AG10803 (cell line): ENCODE results near the gene THOC6.

Experiments
- DNase-seq: peaks from one replicate; pipeline ENCODE4 v3.0.0; 2010; ENCODE audit warnings: low read depth
- H3K4me3 ChIP-seq: 2 replicates; pipeline ENCODE4 v1.5.1; 2011; ENCODE audit warnings: mild to moderate bottlenecking, low read length, control low read depth
- TF ChIP-seq, protein P1 (sequence below): conservative IDR thresholded peaks from 2 replicates; pipeline ENCODE4 v1.5.1; 2011; ENCODE audit warnings: mild to moderate bottlenecking, low read length, control low read depth, inconsistent platforms

Gene THOC6

DNA sequence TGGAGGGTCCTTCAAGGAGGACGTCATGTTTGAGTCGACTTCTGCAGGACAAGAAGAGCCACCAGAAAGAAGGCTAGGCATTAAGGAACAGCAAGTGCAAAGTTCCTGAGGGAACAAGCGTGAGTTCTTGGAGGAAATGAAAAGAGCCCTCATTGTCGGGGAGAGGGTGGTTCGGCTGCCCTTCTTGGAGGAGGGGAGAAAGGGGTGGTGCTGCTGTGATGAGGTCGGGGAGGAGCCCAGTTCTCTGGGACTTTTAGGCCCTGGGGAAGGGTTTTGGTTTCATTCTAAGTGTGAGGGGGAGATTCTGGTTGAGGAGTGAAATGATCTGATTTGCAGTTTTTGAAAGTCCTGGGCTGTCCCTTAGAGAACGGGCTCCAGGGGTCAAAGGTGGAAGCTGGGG, 8.8 kb downstream of the THOC6 start:
- no peak overlapping the region for H3K4me3 ChIP-seq
- TF ChIP-seq, protein P1, sequence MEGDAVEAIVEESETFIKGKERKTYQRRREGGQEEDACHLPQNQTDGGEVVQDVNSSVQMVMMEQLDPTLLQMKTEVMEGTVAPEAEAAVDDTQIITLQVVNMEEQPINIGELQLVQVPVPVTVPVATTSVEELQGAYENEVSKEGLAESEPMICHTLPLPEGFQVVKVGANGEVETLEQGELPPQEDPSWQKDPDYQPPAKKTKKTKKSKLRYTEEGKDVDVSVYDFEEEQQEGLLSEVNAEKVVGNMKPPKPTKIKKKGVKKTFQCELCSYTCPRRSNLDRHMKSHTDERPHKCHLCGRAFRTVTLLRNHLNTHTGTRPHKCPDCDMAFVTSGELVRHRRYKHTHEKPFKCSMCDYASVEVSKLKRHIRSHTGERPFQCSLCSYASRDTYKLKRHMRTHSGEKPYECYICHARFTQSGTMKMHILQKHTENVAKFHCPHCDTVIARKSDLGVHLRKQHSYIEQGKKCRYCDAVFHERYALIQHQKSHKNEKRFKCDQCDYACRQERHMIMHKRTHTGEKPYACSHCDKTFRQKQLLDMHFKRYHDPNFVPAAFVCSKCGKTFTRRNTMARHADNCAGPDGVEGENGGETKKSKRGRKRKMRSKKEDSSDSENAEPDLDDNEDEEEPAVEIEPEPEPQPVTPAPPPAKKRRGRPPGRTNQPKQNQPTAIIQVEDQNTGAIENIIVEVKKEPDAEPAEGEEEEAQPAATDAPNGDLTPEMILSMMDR = no peak
- DNase-seq = no peak

DNA sequence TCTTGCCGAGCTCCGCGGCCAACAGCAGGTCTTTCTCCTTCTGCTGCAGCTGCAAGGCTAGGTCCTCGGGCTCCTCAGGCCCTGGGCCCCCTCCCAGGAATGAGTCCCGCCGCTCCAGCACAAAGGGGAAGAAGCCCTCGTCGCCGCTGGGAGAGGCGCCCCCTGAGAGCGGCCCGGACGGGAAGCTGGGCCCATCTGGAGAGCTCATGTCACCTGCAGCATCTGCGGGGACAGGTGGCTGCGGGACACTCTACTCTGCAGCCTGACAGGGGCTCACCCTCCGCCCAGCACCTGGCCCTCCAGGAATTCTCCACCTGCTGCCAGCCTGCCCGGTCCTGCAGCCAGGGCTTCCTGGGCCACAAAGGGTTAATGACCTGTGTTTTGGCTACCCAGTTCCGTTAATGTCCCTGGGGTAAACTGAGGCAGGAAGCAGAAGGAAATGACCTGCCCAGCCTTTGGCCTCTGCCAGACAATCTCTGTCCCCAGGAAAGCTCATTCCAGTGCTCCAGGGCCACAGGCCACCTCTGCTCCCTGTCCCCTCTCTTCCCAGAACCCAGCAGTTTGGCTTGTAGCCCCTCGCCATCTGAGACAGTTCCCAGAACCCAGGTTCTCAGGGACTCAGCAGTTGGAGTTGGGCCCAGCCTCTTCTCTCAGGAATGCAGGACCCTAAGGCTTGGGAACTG, 11.6 kb downstream of the THOC6 start:
- H3K4me3 ChIP-seq = no peak overlapping the region
- TF ChIP-seq, protein P1 = no peak
- no peak for DNase-seq

DNA sequence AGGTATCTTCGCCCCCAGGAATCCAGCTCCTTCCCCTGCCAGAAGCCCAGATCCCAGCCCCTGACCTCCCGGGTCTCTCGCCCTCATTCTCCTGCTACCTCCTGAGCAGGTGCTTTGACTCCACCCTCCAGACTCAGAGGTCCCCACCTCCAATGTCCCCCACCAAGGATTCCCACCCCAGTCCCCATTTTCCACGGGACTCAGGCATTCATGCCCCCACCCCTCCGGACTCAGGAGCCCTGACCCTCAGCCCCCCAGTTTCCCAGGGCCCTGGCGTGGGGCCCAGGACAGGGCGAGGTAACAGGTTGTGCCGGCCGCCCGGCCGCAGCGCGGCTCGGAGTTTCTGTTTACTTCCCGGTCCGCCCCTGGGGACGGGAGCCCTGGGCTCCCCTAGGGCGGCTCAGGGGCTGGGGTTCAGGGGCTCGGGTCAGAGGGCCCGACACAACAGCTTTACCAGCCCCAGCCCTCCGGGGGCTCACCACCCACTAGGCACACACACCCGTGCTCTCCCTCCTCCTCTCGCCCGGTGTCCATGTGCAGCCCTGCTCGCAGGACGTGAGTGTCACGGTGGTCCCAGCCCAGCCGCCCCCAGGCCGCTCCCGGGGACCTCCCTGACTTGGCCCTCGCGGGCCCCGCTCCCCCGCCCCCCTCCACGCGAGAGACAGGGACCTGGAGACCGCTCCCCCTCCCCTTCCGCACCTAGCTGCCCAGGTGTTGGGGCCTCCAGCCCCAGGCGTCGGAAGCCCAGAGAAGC, 12.3 kb downstream of the THOC6 start:
- TF ChIP-seq, protein P1 = no peak
- H3K4me3 ChIP-seq = no peak overlapping the region
- no peak for DNase-seq

DNA sequence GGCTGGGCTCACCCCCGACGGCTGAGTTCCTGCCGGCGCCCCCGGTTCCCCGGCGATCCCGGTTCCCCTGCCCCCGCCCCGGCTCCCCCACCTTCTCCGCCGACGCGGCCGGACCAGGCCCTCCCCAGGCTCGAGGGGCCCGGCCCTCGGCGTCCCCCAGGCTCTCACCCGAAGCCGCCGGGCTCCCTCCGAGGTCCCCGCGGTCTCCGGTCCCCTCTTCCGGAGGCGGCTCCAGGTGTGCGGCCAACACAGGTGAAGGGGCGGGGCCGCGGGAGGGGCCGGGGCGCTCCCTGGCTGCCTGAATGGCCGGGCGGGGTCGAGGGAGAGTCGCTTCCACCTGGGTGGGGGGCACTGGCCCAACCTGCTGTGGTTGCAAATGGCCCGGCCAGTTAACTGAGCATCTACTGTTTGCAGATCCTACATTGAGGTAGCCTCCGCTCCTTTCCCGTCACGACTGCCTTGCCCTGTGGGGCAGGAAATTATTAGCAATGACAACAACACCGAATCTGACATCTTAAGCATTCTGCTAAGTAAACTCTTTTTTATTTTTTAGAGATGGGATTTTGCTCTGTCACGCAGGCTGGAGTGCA, 13.0 kb downstream of the THOC6 start, which contains the start of gene BICDL2:
TSS of gene BICDL2 (minus strand) at position 219 of the 590 bp plus-strand sequence. CDS start 1,448 bp downstream, outside the sequence.
- TF ChIP-seq, protein P1 = no peak
- no peak within 1 kb of the TSS for H3K4me3 ChIP-seq
- no peak for DNase-seq

DNA sequence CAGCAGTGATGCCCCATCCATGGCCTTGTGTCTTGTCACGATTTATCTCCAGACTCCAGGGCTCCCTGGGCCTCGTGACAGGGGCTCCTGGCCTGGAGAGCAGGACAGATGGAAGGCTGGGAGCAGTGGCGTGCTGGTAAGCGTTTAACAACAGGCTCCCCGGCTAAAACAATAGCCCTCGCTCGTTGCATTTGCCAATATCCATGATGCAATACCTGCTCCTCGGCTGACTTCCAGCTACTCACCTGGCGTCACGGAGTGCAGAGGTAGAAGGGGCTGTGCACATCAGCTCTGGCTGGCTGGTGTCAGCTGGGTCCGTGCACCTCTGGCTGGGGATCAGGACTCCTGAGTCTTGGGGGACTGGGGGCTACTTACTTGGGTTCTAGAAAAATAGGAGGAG, 14.4 kb downstream of the THOC6 start:
- TF ChIP-seq, protein P1 = no peak
- no peak overlapping the region for H3K4me3 ChIP-seq
- no peak for DNase-seq

DNA sequence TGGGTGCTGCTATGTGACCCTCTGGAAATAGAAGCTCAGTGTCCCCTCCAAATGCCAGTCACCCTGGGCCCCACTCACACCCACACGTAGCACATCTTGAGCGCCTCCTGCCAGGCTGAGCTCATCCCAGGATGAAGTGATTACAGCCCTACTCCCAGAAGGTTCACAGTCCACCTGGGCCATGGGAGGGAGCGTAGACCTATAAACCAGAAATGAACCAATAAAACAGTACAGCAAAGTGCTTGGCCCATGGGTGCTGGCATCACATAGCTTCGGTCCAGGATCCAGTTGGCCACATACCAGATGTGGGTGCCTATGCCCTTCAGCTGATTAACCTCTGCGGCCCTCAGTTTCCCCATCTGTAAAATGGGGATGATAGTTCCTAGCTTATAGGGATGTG, 15.1 kb downstream of the THOC6 start:
- no peak for DNase-seq
- TF ChIP-seq, protein P1 = no peak

More for the DNA sequence above, 15.1 kb downstream of the THOC6 start:
- H3K4me3 ChIP-seq = no peak overlapping the region
